Skin of body (tissue), 2 donors: ENCODE results near the gene SORBS2. TPM values are rescaled to one million over a fixed set of nuclear protein-coding genes. Genes with fewer than 3 reads are reported as not detected.
A peak's percentile ranks its signal among the peaks of the same experiment; 100 is the strongest.

ENCODE experiments used
- DNase-seq: peaks from one replicate; lab custom pipeline; 2025; lab: John Stamatoyannopoulos, UW
- total RNA-seq: library from RNA; depleted of rRNA; stranded (reverse); fragments of >200 nt; gene quantifications from one replicate; pipeline ENCODE4 v1.2.3, GENCODE V29; 2014

Gene SORBS2
- total RNA-seq, 1 donor from 2014 or later: 15.0 TPM

DNA sequence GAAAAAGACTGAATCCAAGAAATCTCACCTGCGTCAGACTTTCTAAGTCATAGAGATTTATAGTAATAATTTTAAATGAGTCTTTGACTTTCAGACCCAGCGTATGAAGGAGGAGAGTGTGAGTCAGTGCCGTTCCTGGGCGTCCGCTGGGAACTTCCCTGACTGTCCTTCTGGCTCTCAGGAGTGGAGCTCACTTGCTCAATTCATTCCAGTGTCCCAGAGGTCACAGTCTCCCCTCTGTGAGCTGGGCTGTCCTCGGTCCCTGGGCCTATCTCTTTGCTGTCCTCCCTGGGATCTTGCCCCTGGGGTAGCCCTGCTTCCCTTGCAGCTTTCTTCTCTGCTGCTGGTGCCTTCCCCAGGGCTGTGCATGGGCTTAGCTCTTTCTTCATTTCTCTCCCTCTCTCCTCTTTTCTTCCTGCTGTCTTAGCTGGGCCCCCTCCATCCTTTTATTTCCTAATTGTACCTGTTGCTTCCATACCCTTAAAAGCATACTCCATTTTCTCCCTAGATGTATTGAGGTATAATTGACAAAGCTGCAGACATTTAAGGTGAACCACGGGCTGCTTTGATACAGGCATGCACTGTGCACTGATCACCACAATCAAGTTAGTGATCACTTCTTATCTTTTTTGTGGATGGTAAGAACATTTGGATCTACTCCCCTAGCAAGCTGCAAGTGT lies 11.6 kb downstream of the SORBS2 start:
- DNase-seq: no peak

DNA sequence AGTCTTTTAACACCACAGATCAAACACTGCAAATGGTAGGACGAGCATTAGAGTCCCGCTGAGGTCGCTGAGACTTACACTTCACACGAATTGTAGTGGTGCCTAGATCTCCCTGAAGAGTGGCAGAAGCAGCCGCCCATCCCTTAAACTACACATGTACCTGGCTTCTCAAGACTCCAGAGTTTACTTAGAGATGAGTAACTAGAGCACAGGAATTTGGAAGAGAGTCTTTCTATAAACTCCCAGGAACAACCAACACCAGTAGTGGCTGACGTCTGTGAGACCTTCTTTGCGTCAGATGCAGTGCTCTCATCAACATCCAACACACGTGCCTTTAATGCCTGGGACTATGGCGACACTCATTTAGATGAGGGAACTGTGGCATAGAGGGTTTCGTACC lies 12.6 kb downstream of the SORBS2 start:
- DNase-seq: no peak

DNA sequence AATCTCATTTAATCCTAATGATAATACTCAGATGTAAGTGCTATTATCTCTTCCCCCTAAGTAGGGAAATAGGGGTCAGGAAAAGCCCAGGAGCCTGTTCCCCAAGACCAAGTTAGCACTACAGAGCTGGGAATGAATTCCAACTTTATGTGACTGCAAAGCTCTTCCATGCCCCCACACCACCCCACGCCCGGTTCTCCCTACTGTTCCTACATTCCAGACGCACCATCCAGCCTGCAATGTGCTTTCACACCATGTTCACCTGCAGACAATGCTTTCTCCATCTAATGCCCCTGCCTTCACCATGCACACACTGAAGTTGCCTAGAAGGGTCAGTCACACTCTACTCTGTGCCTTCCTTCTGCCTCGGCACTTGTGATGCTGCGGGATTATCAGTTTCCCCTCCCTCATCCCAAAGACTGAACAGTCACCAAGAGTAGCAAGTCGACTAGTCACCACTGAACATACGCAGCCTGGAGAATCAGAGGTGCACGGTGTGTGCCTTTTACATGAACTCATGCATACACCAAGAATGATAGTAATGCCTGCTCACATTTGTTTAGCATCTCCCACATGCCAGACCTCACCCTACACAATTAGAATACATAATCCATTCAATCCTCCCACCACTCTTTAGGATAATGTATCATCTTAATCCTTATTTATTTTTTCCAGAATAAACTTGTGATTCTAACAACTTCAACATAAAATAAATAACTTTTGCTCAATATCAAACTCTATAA lies 14.2 kb downstream of the SORBS2 start:
- DNase-seq: no peak

DNA sequence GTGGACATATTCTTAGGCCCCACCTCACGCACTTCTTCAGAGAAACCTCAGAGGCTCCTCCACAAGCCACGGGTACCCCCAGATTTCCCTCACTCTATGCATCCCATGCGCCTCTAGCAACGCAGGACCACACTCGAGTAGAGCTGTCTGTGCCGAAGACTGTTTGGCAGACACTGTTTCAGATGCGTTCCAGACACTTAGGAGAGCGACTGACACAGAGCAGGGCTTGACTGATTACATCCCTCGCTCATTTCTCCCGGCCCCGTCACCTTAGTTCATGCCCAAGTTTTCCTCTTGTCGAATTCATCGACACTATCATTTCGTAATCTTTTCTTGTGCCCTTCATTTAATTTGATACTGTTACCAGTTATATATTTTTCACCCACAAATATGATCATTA lies 15.0 kb downstream of the SORBS2 start:
- no peak for DNase-seq

DNA sequence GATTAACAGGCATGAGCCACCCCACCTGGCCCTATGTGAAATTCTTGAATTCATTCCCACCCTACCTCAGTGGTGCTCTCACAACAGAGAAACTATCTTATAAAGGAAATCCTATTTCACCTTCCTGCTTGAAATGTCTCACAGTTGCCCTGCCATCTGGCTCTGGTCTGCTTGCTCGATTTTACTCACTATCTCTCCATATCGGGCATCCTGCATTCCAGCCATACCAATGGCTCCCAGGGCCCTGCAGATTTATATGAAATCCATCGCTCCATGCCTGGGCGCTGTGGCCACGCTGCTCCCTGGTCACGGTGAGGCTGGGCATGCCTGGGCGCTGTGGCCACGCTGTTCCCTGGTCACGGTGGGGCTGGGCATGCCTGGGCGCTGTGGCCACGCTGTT lies 15.8 kb downstream of the SORBS2 start:
- DNase-seq: no peak

DNA sequence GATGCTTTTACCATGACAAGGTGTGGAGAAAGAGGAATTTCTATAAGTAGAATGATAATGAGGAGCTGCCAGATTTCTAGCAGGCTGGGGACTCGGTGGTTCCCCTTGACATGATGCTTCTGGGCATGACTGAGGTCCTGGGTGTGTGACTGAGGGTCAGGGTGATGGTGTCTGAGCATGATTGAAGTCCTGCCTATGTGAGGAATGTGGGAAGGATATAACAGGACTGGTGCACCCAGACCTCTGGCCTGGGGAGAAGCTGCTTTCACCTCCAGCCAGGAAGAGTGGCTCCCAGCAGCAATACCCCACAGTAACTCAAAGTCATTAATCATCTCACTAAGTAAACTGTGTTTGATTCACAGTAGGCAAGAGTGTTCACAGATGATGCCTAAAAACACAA lies 17.4 kb downstream of the SORBS2 start:
- DNase-seq: no peak

DNA sequence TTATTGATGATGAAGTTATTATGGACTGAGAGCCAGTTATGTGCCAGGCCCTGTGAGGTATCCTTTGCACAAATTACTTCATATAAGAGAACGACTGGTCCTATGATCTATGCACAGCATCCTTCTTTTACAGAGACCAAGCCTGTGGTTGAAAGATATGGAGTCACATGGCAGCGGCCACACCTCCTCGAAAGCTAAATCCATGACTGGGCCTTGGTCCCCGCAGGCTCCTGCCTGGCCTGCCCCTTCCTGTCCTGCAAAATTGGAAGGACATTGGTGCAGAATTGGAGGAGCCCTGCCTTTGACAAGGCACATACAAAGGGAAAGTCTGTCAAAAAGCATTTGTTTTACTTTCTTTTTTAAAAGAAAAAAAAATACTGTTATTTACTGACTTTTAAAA lies 18.3 kb downstream of the SORBS2 start:
- DNase-seq: no peak

DNA sequence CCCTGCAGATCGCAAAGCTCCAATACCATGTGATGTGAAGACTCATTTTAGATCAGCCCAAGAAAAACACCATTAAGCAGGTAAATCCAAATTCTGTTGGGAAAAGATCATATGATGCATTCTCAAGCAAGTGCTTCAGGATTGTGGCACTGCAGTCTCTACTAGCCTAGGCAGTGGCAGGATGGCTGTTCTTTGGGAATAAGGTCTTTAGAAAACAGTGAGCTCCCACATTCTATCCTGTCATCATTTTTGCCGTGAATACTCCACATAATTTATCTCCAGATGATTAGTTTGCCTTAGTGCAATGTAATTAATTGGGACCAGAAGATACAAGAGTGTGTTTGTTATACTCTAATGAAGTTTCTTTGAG lies 18.9 kb downstream of the SORBS2 start:
- no peak for DNase-seq

DNA sequence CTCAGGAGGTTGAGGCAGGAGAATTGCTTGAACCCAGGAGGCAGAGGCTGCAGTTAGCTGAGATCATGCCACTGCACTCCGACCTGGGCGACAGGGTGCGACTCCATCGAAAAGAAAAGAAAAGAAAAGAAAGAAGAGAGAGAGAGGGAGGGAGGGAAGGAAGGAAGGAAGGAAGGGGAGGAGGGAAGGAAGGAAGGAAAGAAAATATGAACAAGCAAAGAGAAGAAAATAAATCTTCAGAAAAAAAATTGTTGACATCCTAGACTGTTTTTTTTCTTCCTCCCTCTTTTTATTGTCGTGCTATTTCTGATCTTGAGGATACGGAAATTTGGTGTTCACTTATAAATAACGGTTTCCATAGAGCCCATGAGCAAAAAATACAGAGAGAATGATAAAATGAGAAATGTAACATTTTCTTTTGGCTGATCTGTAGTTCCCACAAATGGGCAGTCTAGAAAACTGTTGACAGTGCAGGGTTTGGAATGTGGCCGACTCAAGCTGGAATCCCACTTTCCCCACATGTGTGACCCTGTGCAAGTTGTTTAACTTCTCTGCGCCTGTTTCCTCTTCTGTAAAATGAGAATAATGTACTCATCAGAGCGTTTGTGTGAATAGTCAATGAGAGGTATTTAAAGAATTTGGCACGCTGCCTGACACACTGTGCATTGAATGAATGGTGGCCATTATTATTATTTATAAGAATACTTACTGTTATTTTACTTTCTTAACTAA lies 19.4 kb downstream of the SORBS2 start:
- peak; percentile 63 for DNase-seq

DNA sequence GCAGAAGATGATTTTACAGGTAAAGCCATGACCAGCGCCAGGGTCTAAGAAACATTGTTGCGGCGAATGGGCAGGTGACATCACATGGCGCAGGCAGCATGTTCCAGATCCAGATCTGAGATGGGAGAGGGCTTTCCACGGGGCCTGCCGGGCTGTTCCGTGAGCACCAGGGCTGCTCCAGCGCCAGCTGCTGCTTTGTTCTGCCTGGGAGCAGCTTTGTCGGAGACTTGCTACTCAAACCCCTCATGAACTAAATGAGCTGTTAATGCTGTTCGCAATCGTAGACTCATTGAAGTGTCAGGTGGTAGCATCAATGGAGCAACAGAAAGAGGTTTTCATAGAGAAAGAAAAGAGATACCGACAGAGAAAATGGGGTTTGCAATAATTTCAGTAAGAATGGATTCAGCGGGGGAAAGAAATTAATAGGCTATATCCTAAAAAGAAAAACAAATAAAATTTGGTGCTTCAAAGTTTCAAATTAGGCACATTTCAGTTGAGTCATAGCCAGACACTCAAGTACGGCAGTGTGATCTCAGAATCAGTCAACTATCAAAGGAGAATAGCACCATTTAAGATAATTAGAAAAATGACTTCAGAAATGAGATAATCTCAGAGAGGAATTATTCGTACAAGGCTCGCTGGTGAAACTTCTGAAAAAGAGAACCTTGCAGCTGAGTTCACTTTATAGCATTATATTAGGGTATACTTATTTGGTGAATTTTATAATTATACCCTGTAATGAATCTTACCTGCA lies 23.9 kb downstream of the SORBS2 start:
- DNase-seq: no peak

DNA sequence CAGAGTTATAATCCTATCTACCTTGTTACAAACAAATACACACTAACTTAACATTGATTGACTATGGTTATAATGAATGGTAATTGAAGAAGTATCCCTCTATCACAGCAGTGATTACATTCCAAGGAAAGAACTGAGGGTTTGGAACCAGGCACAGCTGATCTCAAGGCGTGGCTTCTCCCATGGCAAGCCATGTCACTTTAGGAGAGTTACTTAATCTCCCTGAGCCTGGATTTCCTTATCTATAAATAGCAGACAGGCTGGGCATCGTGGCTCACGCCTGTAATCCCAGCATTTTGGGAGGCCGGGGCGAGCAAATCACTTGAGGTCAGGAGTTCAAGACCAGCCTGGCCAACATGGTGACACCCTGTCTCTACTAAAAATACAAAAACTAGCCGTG lies 25.6 kb downstream of the SORBS2 start:
- DNase-seq: no peak

DNA sequence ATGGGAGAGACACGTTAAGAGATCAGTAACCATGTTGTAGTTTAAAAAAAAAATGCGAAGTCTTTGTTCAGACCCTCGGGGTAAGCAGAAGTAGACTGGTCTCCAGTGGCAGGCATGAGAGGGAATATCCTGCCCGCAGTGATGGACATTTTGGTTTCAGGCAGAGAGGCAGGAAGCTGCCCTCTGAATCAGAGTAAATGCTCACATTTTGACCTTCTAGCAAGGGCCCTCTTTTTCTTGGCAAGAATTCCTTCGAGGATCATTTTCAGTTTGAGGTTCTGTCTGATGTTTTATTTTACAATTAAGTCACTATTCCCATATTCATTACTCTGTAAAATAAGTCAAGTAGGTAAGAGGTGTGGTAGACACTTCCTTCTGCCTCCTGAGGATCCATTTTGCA lies 28.4 kb downstream of the SORBS2 start:
- DNase-seq: no peak

DNA sequence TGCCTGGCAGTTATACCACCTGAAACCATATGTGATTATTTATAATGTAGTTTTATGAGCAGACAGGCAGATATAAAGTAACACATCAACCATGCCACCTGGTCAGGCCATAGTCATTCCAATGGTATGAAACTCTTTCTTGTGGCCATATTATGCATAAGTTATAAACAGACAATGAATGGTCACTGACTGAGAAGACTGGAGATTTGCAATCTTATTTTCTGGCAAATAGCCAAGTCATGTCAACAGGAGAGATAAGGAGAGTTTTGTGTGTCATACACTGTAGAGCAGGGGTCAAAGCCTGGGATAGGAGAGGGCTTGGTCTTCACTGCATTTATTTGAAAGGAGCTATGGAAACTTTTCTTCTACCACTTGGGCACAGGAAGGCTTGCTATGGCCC lies 29.5 kb downstream of the SORBS2 start:
- no peak for DNase-seq

DNA sequence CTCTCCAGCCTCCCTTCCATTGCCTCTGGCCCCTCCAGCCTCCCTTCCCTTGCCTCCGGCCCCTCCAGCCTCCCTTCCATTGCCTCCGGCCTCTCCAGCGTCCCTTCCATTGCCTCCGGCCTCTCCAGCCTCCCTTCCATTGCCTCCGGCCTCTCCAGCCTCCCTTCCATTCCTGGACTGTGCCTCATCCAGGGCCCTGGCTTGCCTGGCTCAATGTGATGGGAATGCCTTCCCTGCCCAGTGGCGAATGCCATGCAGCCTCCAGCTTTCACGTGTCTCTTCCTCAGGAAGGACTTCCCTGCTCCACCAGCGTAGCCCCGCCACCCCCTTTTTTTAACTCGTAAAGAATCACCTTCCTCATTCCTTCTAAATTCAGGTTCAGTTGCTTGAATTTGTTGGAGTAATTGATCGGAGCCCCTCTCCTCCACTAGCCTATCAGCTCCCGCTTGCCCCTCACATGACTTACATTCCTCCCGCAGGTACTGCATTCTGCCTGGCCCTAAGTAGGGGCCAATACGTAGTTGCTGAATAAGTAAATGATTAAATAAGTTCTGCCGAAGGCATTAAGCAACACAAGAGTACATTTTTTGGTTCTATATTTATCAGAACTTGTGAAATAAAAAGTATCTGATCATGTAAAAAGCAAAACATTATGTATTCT lies 30.3 kb downstream of the SORBS2 start:
- DNase-seq: no peak

DNA sequence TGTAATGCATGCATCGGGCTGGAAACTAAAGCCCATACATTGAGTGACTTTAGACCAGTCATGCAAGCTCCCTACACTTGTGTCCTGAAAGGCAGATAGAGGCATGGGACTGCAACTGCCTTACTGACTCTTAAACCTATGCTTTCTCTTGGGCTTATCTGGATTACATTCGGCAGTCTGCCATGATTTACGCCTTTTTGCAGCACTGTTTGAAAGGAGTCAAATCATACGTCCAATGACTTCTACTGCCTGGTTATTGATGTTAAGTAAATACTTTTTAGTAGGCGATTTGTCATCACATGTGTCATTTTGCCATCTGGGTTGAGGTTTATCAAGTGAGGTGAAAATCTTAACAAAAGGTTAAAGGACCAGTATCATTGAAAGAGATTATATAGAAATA lies 31.5 kb downstream of the SORBS2 start:
- no peak for DNase-seq

DNA sequence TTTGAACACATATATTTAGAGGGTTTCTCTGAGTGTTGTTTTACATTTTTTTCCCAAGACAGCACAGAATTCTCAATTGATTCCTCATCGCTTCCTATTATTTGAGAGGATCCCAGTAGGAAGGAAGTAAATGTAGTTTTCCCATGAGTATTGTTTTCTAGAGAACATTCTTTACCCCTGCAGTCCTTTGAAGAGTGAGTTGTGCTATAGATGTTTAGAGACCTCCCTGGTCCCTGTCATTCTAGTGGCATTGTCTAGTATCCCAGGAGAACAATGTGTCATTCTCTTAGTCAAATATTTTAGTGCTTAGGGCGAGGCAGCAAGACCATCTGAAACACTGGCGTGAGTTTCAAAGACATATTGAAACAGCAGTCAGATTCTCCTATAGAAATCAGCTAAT lies 32.5 kb downstream of the SORBS2 start:
- no peak for DNase-seq

DNA sequence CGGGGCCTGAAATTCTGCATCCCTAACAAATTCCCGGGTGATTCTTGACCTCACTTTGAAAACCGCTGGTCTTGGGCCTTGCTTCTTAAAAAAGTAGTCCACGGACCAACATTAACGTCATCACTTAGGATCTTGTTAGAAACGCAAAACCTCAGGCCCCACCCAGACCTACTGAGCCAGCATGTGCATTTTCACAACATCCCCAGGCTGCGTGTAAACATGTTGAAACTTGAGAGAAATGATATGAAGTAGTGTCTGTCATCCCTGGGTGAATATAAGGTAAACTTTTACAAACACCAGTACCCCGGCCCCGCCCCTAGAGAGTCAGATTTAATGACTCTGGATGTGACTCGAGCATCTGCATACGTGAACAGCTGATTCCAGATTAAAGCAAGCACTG lies 33.7 kb downstream of the SORBS2 start:
- DNase-seq: no peak

DNA sequence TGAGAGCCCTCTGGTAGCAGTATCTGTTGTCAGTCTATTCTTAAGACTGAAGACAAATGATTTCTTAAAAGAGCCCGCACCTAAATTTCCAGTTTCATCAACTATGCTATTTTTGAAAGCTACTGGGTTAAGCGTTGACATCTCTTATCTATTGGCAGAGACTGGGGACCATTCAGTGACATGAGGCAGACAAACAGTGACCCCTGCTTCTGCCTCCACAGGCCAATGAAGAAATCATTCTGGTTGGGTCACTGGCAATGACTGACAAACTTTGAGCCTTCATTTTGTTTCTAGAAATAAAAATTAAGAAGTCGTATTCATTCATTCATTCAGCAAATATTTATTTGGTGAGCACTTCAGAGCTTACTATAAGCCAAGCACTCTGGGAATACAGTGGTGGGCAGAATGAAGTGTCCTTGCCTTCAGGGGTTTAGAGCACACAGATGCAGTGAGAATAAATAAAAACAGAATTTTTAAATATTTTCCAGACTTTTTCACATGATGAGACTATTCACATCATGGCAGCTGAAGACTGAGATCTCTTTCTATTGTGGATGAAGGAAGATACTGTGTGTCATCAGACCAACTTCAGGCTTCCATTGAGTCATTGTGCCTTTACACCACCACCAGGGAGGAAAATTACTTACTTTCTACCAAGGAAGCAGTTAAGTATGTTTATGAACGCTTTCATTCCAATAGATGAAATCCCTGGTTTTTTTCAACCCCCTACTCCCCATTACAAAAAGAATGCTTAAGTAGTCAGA lies 36.0 kb downstream of the SORBS2 start:
- DNase-seq: no peak

DNA sequence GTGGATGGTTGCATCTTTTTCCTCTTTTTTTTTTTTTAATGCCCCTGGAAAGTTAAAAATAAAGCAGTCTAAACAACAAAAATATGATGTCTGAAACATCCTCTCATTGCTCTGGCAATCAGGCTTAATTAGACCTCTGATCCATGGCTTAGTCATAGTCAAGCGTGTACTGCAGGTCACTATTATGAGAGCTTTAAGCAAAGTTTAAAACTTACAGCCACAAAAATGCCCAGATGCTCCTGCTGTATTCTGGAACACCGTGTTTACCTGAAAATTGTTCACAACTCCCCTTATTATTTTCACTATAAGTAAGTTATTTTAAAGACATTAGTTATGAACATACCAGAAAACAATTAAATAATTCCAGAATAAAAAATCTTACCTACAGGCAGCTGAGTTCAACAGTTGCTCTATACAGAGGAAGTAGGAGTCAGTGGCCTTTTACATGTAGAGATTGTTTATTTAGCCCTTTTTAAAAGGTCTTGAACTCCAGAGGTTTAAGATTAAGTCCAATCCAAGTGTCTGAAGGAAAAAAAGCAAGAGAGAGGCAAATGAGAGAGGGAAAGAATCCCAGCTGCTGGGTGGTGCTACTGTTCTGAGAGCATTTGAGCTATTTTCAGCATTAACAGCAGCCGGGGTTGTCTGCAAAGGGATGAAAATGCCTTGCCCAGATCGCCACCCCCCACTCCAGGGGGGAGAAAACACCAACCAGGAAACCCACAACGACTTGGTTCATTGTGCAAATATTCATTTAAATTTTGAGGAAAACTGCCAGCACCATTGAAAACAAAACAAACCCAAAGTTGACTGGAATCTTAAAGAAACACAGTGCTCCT lies 36.9 kb downstream of the SORBS2 start:
- no peak for DNase-seq
